Measurements from ENCODE around the gene SCN4B. TPM values are rescaled to one million over a fixed set of nuclear protein-coding genes. Genes with fewer than 3 reads are reported as not detected.

Gene SCN4B
- total RNA-seq, 1 experiment from 2014 or later, result not detected

- intact Hi-C loops (cut with micrococcal nuclease; ENCODE audit: unreplicated experiment), result no loop called here
- no peak overlapping the region for H3K27ac Mint-ChIP-seq (ENCODE audit: unreplicated experiment)
Measured at GRCh38 chr11:118102721-118103261, 49.8 kb downstream of the SCN4B start.

GRCh38 chr11:118100691-118101232 lies 51.9 kb downstream of the SCN4B start:
- no peak for DNase-seq
- Mint-ChIP-seq H3K27ac (ENCODE audit: unreplicated experiment) (no peak overlapping the region), H3K9me3 (ENCODE audit: low read depth, unreplicated experiment) (no peaks in the 10 kb centered on the region), H3K4me3 (ENCODE audit: low read depth, unreplicated experiment) (no peak overlapping the region), H3K27me3 (ENCODE audit: unreplicated experiment) (no peaks in the 10 kb centered on the region), H3K4me1 (ENCODE audit: low read depth, unreplicated experiment) (no peaks in the 10 kb centered on the region), H3K36me3 (ENCODE audit: insufficient read depth, unreplicated experiment) (peaks cover 28% of the 10 kb centered on the region)
- no peak for TF ChIP-seq CTCF (IDR thresholded peaks at IDR 0.05; ENCODE audit: unreplicated experiment)
- BruUV-seq (replicated peaks), result no TSS peak
- CTCF ChIA-PET, result no interaction called here
- intact Hi-C loops (cut with micrococcal nuclease; ENCODE audit: unreplicated experiment), result no loop called here

More at GRCh38 chr11:118102721-118103261, 49.8 kb downstream of the SCN4B start:
- Mint-ChIP-seq H3K4me3 (ENCODE audit: low read depth, unreplicated experiment) (no peak overlapping the region), H3K9me3 (ENCODE audit: low read depth, unreplicated experiment) (no peaks in the 10 kb centered on the region), H3K27me3 (ENCODE audit: unreplicated experiment) (no peaks in the 10 kb centered on the region), H3K4me1 (ENCODE audit: low read depth, unreplicated experiment) (no peaks in the 10 kb centered on the region), H3K36me3 (ENCODE audit: insufficient read depth, unreplicated experiment) (peaks cover 24% of the 10 kb centered on the region)
- no peak for TF ChIP-seq CTCF (IDR thresholded peaks at IDR 0.05; ENCODE audit: unreplicated experiment)
- no TSS peak for BruUV-seq (replicated peaks)
- no peak for DNase-seq
- CTCF ChIA-PET, result interaction anchor here (0.6 kb wide), 1 partner anchor 111 kb away, joined by 3 read pairs; no protein-coding TSS in a partner anchor

GRCh38 chr11:118099838-118100556 lies 52.6 kb downstream of the SCN4B start:
- BruUV-seq (replicated peaks), result no TSS peak
- H3K36me3 Mint-ChIP-seq (ENCODE audit: insufficient read depth, unreplicated experiment), result peaks cover 28% of the 10 kb centered on the region
- no peak for DNase-seq
- H3K4me3 Mint-ChIP-seq (ENCODE audit: low read depth, unreplicated experiment), result no peak overlapping the region
- TF ChIP-seq CTCF (IDR thresholded peaks at IDR 0.05; ENCODE audit: unreplicated experiment), result no peak
- CTCF ChIA-PET, result interaction anchor here (0.6 kb wide), 1 partner anchor 887 kb away, joined by 3 read pairs; no protein-coding TSS in a partner anchor
- no peaks in the 10 kb centered on the region for H3K27me3 Mint-ChIP-seq (ENCODE audit: unreplicated experiment)
- intact Hi-C loops (cut with micrococcal nuclease; ENCODE audit: unreplicated experiment), result no loop called here
- no peaks in the 10 kb centered on the region for H3K4me1 Mint-ChIP-seq (ENCODE audit: low read depth, unreplicated experiment)
- H3K27ac Mint-ChIP-seq (ENCODE audit: unreplicated experiment), result no peak overlapping the region
- no peaks in the 10 kb centered on the region for H3K9me3 Mint-ChIP-seq (ENCODE audit: low read depth, unreplicated experiment)

GRCh38 chr11:118098996-118099837 lies 53.4 kb downstream of the SCN4B start:
- DNase-seq, result no peak
- intact Hi-C loops (cut with micrococcal nuclease; ENCODE audit: unreplicated experiment), result no loop called here
- CTCF ChIA-PET, result interaction anchor here (0.6 kb wide), 1 partner anchor 886 kb away, joined by 3 read pairs; no protein-coding TSS in a partner anchor
- BruUV-seq (replicated peaks), result no TSS peak
- no peaks in the 10 kb centered on the region for H3K27me3 Mint-ChIP-seq (ENCODE audit: unreplicated experiment)
- H3K27ac Mint-ChIP-seq (ENCODE audit: unreplicated experiment), result no peak overlapping the region
- H3K4me3 Mint-ChIP-seq (ENCODE audit: low read depth, unreplicated experiment), result no peak overlapping the region
- no peaks in the 10 kb centered on the region for H3K4me1 Mint-ChIP-seq (ENCODE audit: low read depth, unreplicated experiment)
- no peaks in the 10 kb centered on the region for H3K9me3 Mint-ChIP-seq (ENCODE audit: low read depth, unreplicated experiment)
- peaks cover 28% of the 10 kb centered on the region for H3K36me3 Mint-ChIP-seq (ENCODE audit: insufficient read depth, unreplicated experiment)
- no peak for TF ChIP-seq CTCF (IDR thresholded peaks at IDR 0.05; ENCODE audit: unreplicated experiment)

All from Calu3 (cell line).